GM21528 (cell line): ENCODE data around the gene CASP3.
"Not testable (repeated sequence)": the region's sequence is repeated elsewhere in the genome, so short reads cannot be mapped to it uniquely, and the experiment has no call there.

Source experiments
- ATAC-seq: cut with Tn5 transposase; IDR thresholded peaks from one replicate; pipeline ENCODE4 v1.9.1; 2021; ENCODE audit warnings: mild to moderate bottlenecking, moderate library complexity; ENCODE audit not compliant: unreplicated experiment, low FRiP score

The CASP3 gene

DNA sequence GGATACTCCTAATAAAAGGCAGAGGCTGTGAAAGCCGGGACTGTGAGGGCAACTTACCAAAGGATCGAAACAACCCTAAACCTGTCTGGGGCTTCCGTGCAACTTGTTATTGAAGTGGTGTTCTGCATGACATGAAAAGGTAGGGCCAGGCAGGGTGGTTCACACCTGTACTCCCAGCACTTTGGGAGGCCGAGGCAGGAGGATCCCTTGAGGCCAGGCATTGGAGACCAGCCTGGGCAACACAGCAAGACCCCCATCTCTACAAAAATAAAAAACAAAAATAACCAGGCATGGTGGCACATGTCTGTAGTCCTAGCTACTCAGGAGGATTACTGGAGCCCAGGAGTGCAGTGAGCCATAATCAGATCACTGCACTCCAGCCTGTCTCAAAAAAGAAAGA is 12.3 kb downstream of the CASP3 start:
- no peak for ATAC-seq

GRCh38 chr4:184636144-184636543 is 13.1 kb downstream of the CASP3 start:
- ATAC-seq = no peak

- ATAC-seq = no peak
Measured at GRCh38 chr4:184635381-184635780, 13.9 kb downstream of the CASP3 start.

GRCh38 chr4:184632842-184633241 is 16.4 kb downstream of the CASP3 start:
- no peak for ATAC-seq

DNA sequence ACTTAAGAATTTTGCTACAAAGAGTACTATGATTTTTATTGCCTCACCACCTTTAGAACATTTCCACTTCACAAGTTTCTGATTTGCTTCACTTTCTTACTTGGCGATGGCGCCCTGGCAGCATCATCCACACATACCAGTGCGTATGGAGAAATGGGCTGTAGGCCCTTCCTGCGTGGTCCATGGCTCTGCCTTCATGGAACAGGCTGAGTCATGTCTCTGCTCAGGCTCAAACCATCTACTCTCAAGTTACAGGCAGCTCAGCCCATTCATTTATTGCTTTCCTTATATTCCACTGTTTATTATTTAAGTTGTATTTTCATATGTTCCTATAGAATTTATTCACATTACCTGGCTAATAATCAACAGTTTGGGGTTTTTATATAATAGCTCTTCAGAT is 21.1 kb downstream of the CASP3 start:
- no peak for ATAC-seq

- ATAC-seq = not testable (repeated sequence)
Measured at GRCh38 chr4:184625783-184626596, 23.3 kb downstream of the CASP3 start.

GRCh38 chr4:184624972-184625554 is 24.2 kb downstream of the CASP3 start:
- no peak for ATAC-seq

GRCh38 chr4:184624504-184624903 is 24.7 kb downstream of the CASP3 start:
- not testable (repeated sequence) for ATAC-seq

- no peak for ATAC-seq
Measured at GRCh38 chr4:184621518-184621917, 27.7 kb downstream of the CASP3 start.

- no peak for ATAC-seq
Measured at GRCh38 chr4:184620212-184620867, 28.9 kb downstream of the CASP3 start.

DNA sequence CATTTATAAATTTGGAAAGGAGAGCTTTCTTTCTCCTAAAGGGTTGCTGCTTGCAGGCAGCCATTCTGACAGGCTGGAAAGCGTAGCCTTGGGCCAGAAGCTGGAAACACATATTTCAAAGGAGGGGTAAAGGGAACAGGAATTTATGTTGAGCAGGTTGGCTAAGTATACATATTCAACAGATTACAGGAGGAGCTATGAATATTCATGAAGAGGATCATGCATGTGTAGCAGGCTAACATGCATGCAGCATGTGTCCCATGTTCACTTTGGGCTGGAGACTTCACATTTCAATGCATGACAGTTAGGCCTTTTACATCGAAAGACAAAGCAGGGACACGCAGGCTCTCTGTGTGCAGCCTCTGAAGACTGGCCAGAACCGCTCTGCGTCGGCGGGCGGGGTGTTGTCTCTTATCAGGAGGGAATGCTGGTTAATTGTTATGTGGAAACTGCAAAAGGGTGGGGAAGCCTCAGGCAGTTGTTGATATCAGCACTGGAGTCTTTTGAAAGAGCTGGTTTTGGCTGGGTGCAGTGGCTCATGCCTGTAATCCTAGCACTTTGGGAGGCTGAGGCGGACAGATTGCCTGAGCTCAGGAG is 31.5 kb downstream of the CASP3 start:
- ATAC-seq = no peak

- peak; percentile 91 for ATAC-seq
Measured at GRCh38 chr4:184616633-184617551, 32.4 kb downstream of the CASP3 start.

DNA sequence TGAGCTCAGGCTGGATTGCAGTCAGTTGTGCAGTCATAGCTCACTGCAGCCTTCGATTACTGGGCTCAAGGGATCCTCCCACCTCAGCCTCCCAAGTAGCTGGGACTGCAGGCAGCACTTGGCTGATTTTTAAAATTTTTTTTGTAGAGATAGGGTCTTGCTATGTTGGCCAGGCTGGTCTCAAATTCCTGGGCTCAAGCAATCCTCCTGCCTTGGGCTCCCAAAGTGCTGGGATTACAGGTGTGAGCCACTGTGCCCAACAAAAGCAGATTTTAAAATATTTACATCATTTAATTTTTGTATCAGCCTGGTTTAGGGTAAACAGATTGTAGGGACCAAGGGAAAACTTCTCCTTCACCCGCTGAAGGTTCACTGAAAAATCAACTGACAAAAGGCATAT is 33.1 kb downstream of the CASP3 start:
- not testable (repeated sequence) for ATAC-seq

GRCh38 chr4:184614509-184614908 is 34.7 kb downstream of the CASP3 start:
- ATAC-seq = no peak

DNA sequence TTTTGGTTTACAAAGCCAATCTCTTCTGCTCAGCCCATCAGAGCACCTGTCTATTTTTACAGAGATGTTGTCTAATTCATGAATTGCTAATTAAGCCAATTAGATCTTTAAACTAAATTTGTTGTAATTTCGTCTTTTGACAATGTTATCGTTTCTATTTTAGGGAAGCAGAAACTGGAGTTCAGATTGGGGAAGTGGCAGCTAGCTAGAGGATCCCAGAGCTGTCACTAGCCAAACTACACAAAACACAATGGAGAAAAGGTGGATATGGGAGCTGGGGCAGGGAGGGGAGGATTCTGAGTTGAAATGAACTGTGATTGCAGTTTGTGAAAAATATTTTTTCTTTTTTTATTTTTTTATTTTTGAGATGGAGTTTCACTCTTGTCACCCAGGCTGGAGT is 35.8 kb downstream of the CASP3 start:
- ATAC-seq = no peak

GRCh38 chr4:184612074-184612473 is 37.2 kb downstream of the CASP3 start:
- ATAC-seq = no peak

GRCh38 chr4:184607429-184607828 is 41.8 kb downstream of the CASP3 start:
- ATAC-seq = not testable (repeated sequence)

- ATAC-seq = not testable (repeated sequence)
Measured at GRCh38 chr4:184602857-184603256, 46.4 kb downstream of the CASP3 start.

DNA sequence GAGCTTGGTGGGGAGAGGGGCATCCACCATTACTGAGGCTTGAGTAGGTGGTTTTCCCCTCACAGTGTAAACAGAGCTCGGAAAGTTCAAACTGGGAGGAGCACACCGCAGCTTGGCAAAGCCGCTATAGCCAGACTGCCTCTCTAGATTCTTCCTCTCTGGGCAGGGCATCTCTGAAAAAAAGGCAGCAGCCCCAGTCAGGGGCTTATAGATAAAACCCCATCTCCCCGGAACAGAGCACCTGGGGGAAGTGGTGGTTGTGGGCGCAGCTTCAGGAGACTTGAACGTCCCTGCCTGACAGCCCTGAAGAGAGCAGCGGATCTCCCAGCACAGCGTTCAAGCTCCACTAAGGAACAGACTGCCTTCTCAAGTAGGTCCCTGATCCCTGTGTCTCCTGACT is 48.3 kb downstream of the CASP3 start:
- ATAC-seq = not testable (repeated sequence)

- ATAC-seq = no peak
Measured at GRCh38 chr4:184599492-184600135, 49.6 kb downstream of the CASP3 start.
